C4-2B (cell line): ENCODE results near the gene ELMO3.

Experiments used
- H3K27ac ChIP-seq: fragments of 450-650 bp; 2 replicates; pipeline ENCODE4 v1.5.1; 2017
- CTCF ChIP-seq: fragments of 450-650 bp; conservative IDR thresholded peaks from 2 replicates; pipeline ENCODE4 v1.5.1; 2017; ENCODE audit warnings: mild to moderate bottlenecking
- ZFX ChIP-seq: fragments of 450-650 bp; IDR thresholded peaks from 2 replicates; pipeline ENCODE4 v1.6.1; 2017

The ELMO3 gene

GRCh38 chr16:67236563-67237395 lies 37.8 kb downstream of the ELMO3 start:
- TF ChIP-seq CTCF (no peak), ZFX (no peak)
- H3K27ac ChIP-seq, result no peak overlapping the region

- H3K27ac ChIP-seq, result no peak overlapping the region
- no peak for TF ChIP-seq CTCF
- TF ChIP-seq ZFX, result no peak
Measured at GRCh38 chr16:67237396-67238277, 38.7 kb downstream of the ELMO3 start.

GRCh38 chr16:67238278-67238575 lies 39.3 kb downstream of the ELMO3 start:
- TF ChIP-seq ZFX (no peak), CTCF (no peak)
- H3K27ac ChIP-seq, result no peak overlapping the region

- H3K27ac ChIP-seq, result no peak overlapping the region
- TF ChIP-seq CTCF, result no peak
- TF ChIP-seq ZFX, result no peak
Measured at GRCh38 chr16:67238806-67239470, 40.0 kb downstream of the ELMO3 start.

GRCh38 chr16:67240506-67240905 lies 41.6 kb downstream of the ELMO3 start:
- no peak for TF ChIP-seq ZFX
- TF ChIP-seq CTCF, result no peak
- H3K27ac ChIP-seq, result peak overlapping the region; percentile 94

GRCh38 chr16:67241008-67241900 lies 42.3 kb downstream of the ELMO3 start:
- H3K27ac ChIP-seq, result peak overlapping the region; percentile 94
- TF ChIP-seq ZFX (peak; percentile 82; the same call in 1 of the 2 replicates), CTCF (no peak)
